GM12874 (cell line): ENCODE data around the gene ZEB1.

Source experiments
- CTCF ChIP-seq: IDR thresholded peaks from 2 replicates; pipeline ENCODE4 v1.5.1; 2011; ENCODE audit warnings: low read depth, mild to moderate bottlenecking, control low read depth, low read length, moderate library complexity; ENCODE audit not compliant: insufficient read depth

The ZEB1 gene

DNA sequence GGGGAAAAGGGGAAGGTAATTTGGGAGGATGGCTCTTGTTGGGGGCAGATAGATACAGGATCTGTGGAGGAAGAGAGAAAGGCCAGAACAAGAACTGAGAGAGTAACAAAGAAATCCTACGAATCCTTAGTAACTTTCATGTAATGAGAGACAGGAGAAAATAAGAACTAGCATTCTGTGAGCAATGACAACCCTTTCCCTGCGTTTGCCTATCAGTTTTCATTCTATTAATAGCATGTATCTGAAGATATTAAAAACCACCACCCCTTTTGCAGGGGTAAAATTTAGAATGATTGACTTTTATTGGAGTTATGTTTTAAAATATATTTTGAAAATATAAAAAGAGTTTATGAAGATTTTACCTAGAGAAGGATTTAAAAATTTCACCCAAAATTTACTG, 132.8 kb downstream of the ZEB1 start:
- no peak for TF ChIP-seq CTCF

DNA sequence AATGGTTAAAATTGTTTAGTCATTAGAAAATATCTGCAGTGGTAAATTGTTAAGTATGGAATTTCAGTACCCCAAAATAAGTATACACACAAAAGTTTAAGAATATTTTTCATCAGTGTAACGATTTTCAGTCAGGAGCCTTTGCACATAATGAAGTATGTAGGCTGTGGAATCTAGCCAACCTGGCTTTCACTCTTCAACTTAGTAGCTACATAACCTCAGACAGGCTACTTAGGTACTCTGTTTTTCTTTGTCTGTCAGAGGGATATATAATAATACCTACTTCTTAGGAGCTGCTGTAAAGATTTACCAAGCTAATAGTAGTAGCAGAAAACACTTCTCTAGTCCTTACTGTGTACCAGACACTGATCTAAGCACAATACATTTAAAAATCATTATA, 137.5 kb downstream of the ZEB1 start:
- TF ChIP-seq CTCF: no peak

DNA sequence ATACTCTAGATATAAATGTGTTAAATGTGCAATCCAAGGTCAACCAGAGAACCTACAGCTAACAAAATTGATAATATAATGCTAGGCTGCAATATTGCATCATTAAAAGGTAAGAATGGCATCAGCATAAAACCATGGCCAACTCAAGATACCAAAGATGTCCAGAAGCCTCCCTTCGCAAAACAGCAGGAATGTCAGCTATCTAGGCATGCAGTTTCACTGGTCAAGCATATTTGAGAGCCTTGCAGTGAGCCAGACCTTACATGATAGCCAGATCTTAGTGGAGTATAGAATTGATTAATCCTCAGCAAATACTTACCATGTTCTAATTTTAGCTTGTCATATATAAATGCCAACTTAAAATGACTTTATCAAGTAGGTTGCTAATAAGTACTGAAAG, 138.8 kb downstream of the ZEB1 start:
- no peak for TF ChIP-seq CTCF

- TF ChIP-seq CTCF: no peak
These were observed 140.0 kb downstream of the ZEB1 start for GRCh38 chr10:31458974-31459373.

- TF ChIP-seq CTCF: no peak
These were observed 141.2 kb downstream of the ZEB1 start for GRCh38 chr10:31460242-31460641.

GRCh38 chr10:31464552-31464951, 145.5 kb downstream of the ZEB1 start:
- no peak for TF ChIP-seq CTCF

GRCh38 chr10:31466313-31466712, 147.3 kb downstream of the ZEB1 start:
- no peak for TF ChIP-seq CTCF
